GM19468 (cell line): ENCODE results near the gene ACTBL2.
"Not testable (repeated sequence)": the region's sequence is repeated elsewhere in the genome, so short reads cannot be mapped to it uniquely, and the experiment has no call there.

Source experiments
- ATAC-seq: cut with Tn5 transposase; IDR thresholded peaks from one replicate; pipeline ENCODE4 v1.9.1; 2021; ENCODE audit warnings: mild to moderate bottlenecking, moderate library complexity, moderate number of reproducible peaks; ENCODE audit not compliant: unreplicated experiment; ENCODE audit errors: extremely low read depth

The ACTBL2 gene

GRCh38 chr5:57495285-57496086 is 12.9 kb upstream of the ACTBL2 start:
- ATAC-seq, result no peak

GRCh38 chr5:57494104-57495098 is 11.8 kb upstream of the ACTBL2 start:
- no peak for ATAC-seq

GRCh38 chr5:57493034-57493433 is 10.4 kb upstream of the ACTBL2 start:
- ATAC-seq, result no peak

- no peak for ATAC-seq
Measured at GRCh38 chr5:57492632-57493031, 10.0 kb upstream of the ACTBL2 start.

GRCh38 chr5:57491369-57491965 is 8.9 kb upstream of the ACTBL2 start:
- no peak for ATAC-seq

GRCh38 chr5:57488215-57488955 is 5.8 kb upstream of the ACTBL2 start:
- no peak for ATAC-seq

GRCh38 chr5:57486027-57486602 is 3.5 kb upstream of the ACTBL2 start:
- ATAC-seq, result no peak

- no peak for ATAC-seq
Measured at GRCh38 chr5:57478826-57479225, 3.8 kb downstream of the ACTBL2 start.

- no peak for ATAC-seq
Measured at GRCh38 chr5:57476601-57477056, 6.0 kb downstream of the ACTBL2 start.

- no peak for ATAC-seq
Measured at GRCh38 chr5:57470339-57470738, 12.3 kb downstream of the ACTBL2 start.

GRCh38 chr5:57468481-57469163 is 14.0 kb downstream of the ACTBL2 start:
- ATAC-seq, result no peak

- no peak for ATAC-seq
Measured at GRCh38 chr5:57466544-57466943, 16.1 kb downstream of the ACTBL2 start.

- ATAC-seq, result not testable (repeated sequence)
Measured at GRCh38 chr5:57460056-57460455, 22.6 kb downstream of the ACTBL2 start.

GRCh38 chr5:57458443-57458842 is 24.2 kb downstream of the ACTBL2 start:
- ATAC-seq, result no peak

- ATAC-seq, result no peak
Measured at GRCh38 chr5:57456531-57457135, 26.0 kb downstream of the ACTBL2 start.

GRCh38 chr5:57455511-57456455 is 26.8 kb downstream of the ACTBL2 start:
- no peak for ATAC-seq

GRCh38 chr5:57454896-57455295 is 27.7 kb downstream of the ACTBL2 start:
- no peak for ATAC-seq
